ENCODE data around the gene GALNT5. TPM values are rescaled to one million over a fixed set of nuclear protein-coding genes. Genes with fewer than 3 reads are reported as not detected.

Gene GALNT5
- total and polyA plus RNA-seq, 2 donors (not counting 3 experiments of a cell fraction or from before 2014, with no cell fraction given) = not detected

DNA sequence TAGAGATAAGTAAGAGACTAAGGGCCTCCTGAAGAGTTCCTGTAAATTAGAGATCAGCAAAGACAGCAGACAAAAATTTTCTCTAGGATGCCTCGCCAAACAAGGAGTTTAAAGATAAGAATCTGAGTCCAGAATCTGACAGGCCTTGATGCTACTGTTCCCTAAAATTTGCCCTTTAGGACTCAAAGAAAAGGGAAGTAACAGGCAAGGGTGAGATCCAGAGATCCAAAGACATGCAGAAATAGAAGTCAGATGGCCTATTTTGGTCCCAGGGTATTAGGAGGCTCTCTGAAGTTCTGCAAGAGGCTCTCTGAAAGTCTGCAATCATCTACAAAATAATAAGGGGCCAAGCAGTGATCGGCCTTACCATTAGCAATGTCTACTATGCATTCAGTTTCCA, 33.0 kb downstream of the GALNT5 start:
- Histone ChIP-seq H3K4me1 (ENCODE audit: control insufficient read depth, extremely low read depth, insufficient read depth, low read length) (no peaks in the 10 kb centered on the region), H3K27ac (ENCODE audit: insufficient read depth, low read depth, low read length) (no peak overlapping the region), H3K9me3 (replicated peaks; ENCODE audit: control insufficient read depth, insufficient read depth, low read length) (no peaks in the 10 kb centered on the region), H3K4me3 (replicated peaks in 1 of 3; ENCODE audit: insufficient read depth in 1 of 3, low read depth in 1 of 3, low read length in 3 of 3) (no peak overlapping the region), H2AFZ (ENCODE audit: low read depth, low read length) (no peak overlapping the region), H3K36me3 (ENCODE audit: control insufficient read depth in 2 of 2, extremely low read depth in 1 of 2, insufficient read depth in 2 of 2, low read length in 2 of 2) (no peaks in the 10 kb centered on the region), H3K27me3 (ENCODE audit: control insufficient read depth in 2 of 2, insufficient read depth in 2 of 2, low read length in 2 of 2) (no peaks in the 10 kb centered on the region), H3K79me2 (ENCODE audit: control insufficient read depth, insufficient read depth, low read length) (no peaks in the 10 kb centered on the region), H3K9ac (replicated peaks; ENCODE audit: extremely low read depth, insufficient read depth, low read length) (no peak overlapping the region), H4K20me1 (replicated peaks; ENCODE audit: control insufficient read depth, extremely low read depth, insufficient read depth, low read length) (no peaks in the 10 kb centered on the region), H3K9me1 (replicated peaks; ENCODE audit: control insufficient read depth, extremely low read depth, insufficient read depth, low read length) (no peaks in the 10 kb centered on the region), H3K4me2 (ENCODE audit: insufficient read depth, low read length) (no peak overlapping the region)
- FAIRE-seq = no peak
- POLR2A ChIA-PET = no interaction called here
- intact Hi-C loops (cut with micrococcal nuclease) = no loop called here
- no TSS peak for BruUV-seq (replicated peaks)
- CTCF ChIA-PET = interaction anchor here (6.0 kb wide), 1 partner anchor 12 kb away, joined by 33 read pairs; no protein-coding TSS in a partner anchor
- TF ChIP-seq GATA2 (IDR thresholded peaks at IDR 0.05; ENCODE audit: insufficient read depth, insufficient read length, low read depth, low read length) (no peak), JUN (IDR thresholded peaks at IDR 0.05; ENCODE audit: borderline replicate concordance, insufficient read depth, insufficient read length, low read depth) (no peak), MYC (IDR thresholded peaks at IDR 0.05; ENCODE audit: low read depth, low read length) (no peak), CTCF (IDR thresholded peaks at IDR 0.05; ENCODE audit: extremely low read depth in 1 of 2, insufficient read depth in 1 of 2, low read depth in 1 of 2, low read length in 2 of 2) (no peak), POLR2AphosphoS5 (IDR thresholded peaks at IDR 0.05; ENCODE audit: insufficient read depth, low read depth, low read length) (no peak), EZH2 (IDR thresholded peaks at IDR 0.05; ENCODE audit: borderline replicate concordance, low read depth, low read length, severe bottlenecking) (no peak), MAX (IDR thresholded peaks at IDR 0.05; ENCODE audit: insufficient read depth, insufficient read length) (no peak), FOS (IDR thresholded peaks at IDR 0.05; ENCODE audit: borderline replicate concordance, insufficient read depth, low read length) (no peak), POLR2A (IDR thresholded peaks at IDR 0.05; ENCODE audit: low read depth, low read length) (no peak)
- dilution Hi-C loops (cut with MboI; ENCODE audit: extremely low pct_ligation_motif_present, low sequenced_read_pairs) = no loop called here
- DNase-seq (ENCODE audit: low read depth, low spot score) = no peak
